Fibroblast of lung (primary cell): ENCODE data around the gene SAMD8. TPM values are rescaled to one million over a fixed set of nuclear protein-coding genes. Genes with fewer than 3 reads are reported as not detected.
"Not testable (repeated sequence)": the region's sequence is repeated elsewhere in the genome, so short reads cannot be mapped to it uniquely, and the experiment has no call there.

Source experiments
- DNase-seq, 2 donors: peaks; one replicate each; pipeline versions ENCODE4 v3.0.0 to v3.0.0-alpha.2; 2010; ENCODE audit warnings: low read depth in 2 of 2
- H2AFZ ChIP-seq: 2 replicates; pipeline ENCODE4 v1.5.1; 2012; ENCODE audit warnings: low read length, control low read depth, inconsistent platforms
- H3K27ac ChIP-seq: 2 replicates; pipeline ENCODE4 v1.5.1; 2011; ENCODE audit warnings: low read length, control low read depth; ENCODE audit not compliant: insufficient read depth
- H3K27me3 ChIP-seq: 2 replicates; pipeline ENCODE4 v1.5.1; 2011; ENCODE audit warnings: mild to moderate bottlenecking, low read length; ENCODE audit not compliant: control insufficient read depth, insufficient read depth
- H3K36me3 ChIP-seq: 2 replicates; pipeline ENCODE4 v1.5.1; 2011; ENCODE audit warnings: low read length; ENCODE audit not compliant: control insufficient read depth, insufficient read depth
- H3K4me1 ChIP-seq: 2 replicates; pipeline ENCODE4 v1.5.1; 2011; ENCODE audit warnings: low read length; ENCODE audit not compliant: control insufficient read depth, insufficient read depth; ENCODE audit errors: extremely low read depth
- H3K4me2 ChIP-seq: 2 replicates; pipeline ENCODE4 v1.5.1; 2011; ENCODE audit warnings: low read length, control low read depth; ENCODE audit not compliant: insufficient read depth; ENCODE audit errors: extremely low read depth
- H3K4me3 ChIP-seq, 4 experiments: fragments of 200-600 bp in 1 of 4; sonication (generic) in 1 of 4; replicated peaks in 1 of 4; 2 replicates each; pipeline ENCODE4 v1.5.1; 2011 to 2016; ENCODE audit warnings: low read length in 4 of 4, low read depth in 3 of 4, mild to moderate bottlenecking in 3 of 4, control low read depth in 2 of 4, inconsistent platforms in 1 of 4, mixed read lengths in 1 of 4; ENCODE audit not compliant: insufficient read depth in 1 of 4; ENCODE audit errors: control extremely low read depth in 1 of 4
- H3K79me2 ChIP-seq: 2 replicates; pipeline ENCODE4 v1.5.1; 2012; ENCODE audit warnings: mild to moderate bottlenecking, low read length, inconsistent platforms; ENCODE audit not compliant: control insufficient read depth, insufficient read depth
- H3K9ac ChIP-seq: 2 replicates; pipeline ENCODE4 v1.5.1; 2011; ENCODE audit warnings: mild to moderate bottlenecking, low read length, control low read depth; ENCODE audit not compliant: insufficient read depth
- H3K9me3 ChIP-seq: 2 replicates; pipeline ENCODE4 v1.5.1; 2012; ENCODE audit warnings: low read depth, low read length; ENCODE audit not compliant: control insufficient read depth, insufficient read depth
- H4K20me1 ChIP-seq: 2 replicates; pipeline ENCODE4 v1.5.1; 2011; ENCODE audit warnings: low read length; ENCODE audit not compliant: control insufficient read depth, insufficient read depth; ENCODE audit errors: extremely low read depth
- EZH2 ChIP-seq: IDR thresholded peaks from 2 replicates; pipeline ENCODE4 v1.5.1; 2012; ENCODE audit warnings: low read length, control low read depth, mild to moderate bottlenecking; ENCODE audit errors: missing control alignments
- polyA plus RNA-seq, 2 donors: library from polyadenylated mRNA; depleted of rRNA in 1 of 2; stranded (reverse) in 1 of 2; unstranded in 1 of 2; fragments of >200 nt; gene quantifications; 2 replicates each; pipeline ENCODE4 v1.2.1, GENCODE V29; 2011 to 2012; ENCODE audit warnings: missing spikeins in 1 of 2
- total RNA-seq: library from RNA; depleted of rRNA; stranded (reverse); fragments of >200 nt; gene quantifications from 2 replicates; pipeline ENCODE4 v1.2.1, GENCODE V29; 2014
- TF ChIP-seq, protein P1 (sequence below), 2 donors: IDR thresholded peaks in 1 of 2; conservative IDR thresholded peaks in 1 of 2; 1 replicate in 1 of 2; 2 replicates in 1 of 2; pipeline ENCODE4 v1.5.1; 2011 to 2012; ENCODE audit warnings: low read length in 2 of 2, control low read depth in 1 of 2, inconsistent platforms in 1 of 2, low read depth in 1 of 2, mild to moderate bottlenecking in 1 of 2

The SAMD8 gene
- total and polyA plus RNA-seq, 2 donors (not counting 1 experiment from before 2014, with no cell fraction given): 32.5 to 51.5 TPM

- Histone ChIP-seq H3K4me1 (peaks cover 11% of the 10 kb centered on the region), H3K27me3 (no peaks in the 10 kb centered on the region), H3K4me3 (peak overlapping the region; percentile 81 to 94 (median 88)), H3K9me3 (no peaks in the 10 kb centered on the region), H3K79me2 (peaks cover 46% of the 10 kb centered on the region), H3K9ac (peak overlapping the region; percentile 86), H3K4me2 (peak overlapping the region; percentile 86), H3K36me3 (peaks cover 6% of the 10 kb centered on the region), H4K20me1 (no peaks in the 10 kb centered on the region), H2AFZ (no peak overlapping the region), H3K27ac (peak overlapping the region; percentile 98)
- DNase-seq: peak; percentile 59 to 72
- TF ChIP-seq, protein P1, sequence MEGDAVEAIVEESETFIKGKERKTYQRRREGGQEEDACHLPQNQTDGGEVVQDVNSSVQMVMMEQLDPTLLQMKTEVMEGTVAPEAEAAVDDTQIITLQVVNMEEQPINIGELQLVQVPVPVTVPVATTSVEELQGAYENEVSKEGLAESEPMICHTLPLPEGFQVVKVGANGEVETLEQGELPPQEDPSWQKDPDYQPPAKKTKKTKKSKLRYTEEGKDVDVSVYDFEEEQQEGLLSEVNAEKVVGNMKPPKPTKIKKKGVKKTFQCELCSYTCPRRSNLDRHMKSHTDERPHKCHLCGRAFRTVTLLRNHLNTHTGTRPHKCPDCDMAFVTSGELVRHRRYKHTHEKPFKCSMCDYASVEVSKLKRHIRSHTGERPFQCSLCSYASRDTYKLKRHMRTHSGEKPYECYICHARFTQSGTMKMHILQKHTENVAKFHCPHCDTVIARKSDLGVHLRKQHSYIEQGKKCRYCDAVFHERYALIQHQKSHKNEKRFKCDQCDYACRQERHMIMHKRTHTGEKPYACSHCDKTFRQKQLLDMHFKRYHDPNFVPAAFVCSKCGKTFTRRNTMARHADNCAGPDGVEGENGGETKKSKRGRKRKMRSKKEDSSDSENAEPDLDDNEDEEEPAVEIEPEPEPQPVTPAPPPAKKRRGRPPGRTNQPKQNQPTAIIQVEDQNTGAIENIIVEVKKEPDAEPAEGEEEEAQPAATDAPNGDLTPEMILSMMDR (conservative IDR thresholded peaks at IDR 0.05 in 1 of 2, IDR thresholded peaks at IDR 0.05 in 1 of 2; ENCODE audit: low read depth in 1 of 2, low read length in 2 of 2): no peak
- TF ChIP-seq EZH2: no peak
These were observed 99.7 kb downstream of the SAMD8 start for GRCh38 chr10:75211007-75211691.

- Histone ChIP-seq H2AFZ (no peak overlapping the region), H4K20me1 (no peaks in the 10 kb centered on the region), H3K36me3 (peaks cover 8% of the 10 kb centered on the region), H3K4me3 (peak overlapping the region; percentile 14 to 94 (median 88)), H3K9ac (no peak overlapping the region), H3K9me3 (no peaks in the 10 kb centered on the region), H3K79me2 (peaks cover 58% of the 10 kb centered on the region), H3K27me3 (no peaks in the 10 kb centered on the region), H3K27ac (no peak overlapping the region), H3K4me2 (peak overlapping the region; percentile 86), H3K4me1 (peaks cover 11% of the 10 kb centered on the region)
- no peak for DNase-seq
- TF ChIP-seq, protein P1 (conservative IDR thresholded peaks at IDR 0.05 in 1 of 2, IDR thresholded peaks at IDR 0.05 in 1 of 2; ENCODE audit: low read depth in 1 of 2, low read length in 2 of 2): no peak
- no peak for TF ChIP-seq EZH2
These were observed 100.9 kb downstream of the SAMD8 start for GRCh38 chr10:75212343-75212742.

DNA sequence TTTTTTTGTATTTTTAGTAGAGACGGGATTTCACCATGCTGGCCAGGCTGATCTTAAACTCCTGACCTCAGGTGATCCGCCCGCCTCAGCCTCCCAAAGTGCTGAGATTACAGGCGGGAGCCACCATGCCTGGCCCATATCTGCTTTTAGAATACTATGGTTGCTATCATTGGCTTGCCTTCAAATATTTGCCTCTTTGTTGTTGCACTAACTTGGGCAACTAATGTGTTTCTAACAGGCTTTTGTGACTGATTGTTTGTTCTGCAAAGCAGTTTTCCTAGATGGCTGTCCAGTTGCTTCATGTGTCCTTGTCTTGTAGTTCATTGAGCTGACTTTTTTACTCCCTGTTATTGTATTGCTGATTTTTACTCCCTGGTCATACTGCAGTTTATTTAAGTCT, 108.8 kb downstream of the SAMD8 start:
- Histone ChIP-seq H3K36me3 (peaks cover 16% of the 10 kb centered on the region), H3K4me1 (peaks cover 12% of the 10 kb centered on the region), H3K4me2 (no peak overlapping the region), H3K27ac (no peak overlapping the region), H4K20me1 (no peaks in the 10 kb centered on the region), H3K4me3 (no peak overlapping the region), H3K79me2 (peaks cover 73% of the 10 kb centered on the region), H3K27me3 (no peaks in the 10 kb centered on the region), H3K9ac (no peak overlapping the region), H2AFZ (no peak overlapping the region), H3K9me3 (no peaks in the 10 kb centered on the region)
- TF ChIP-seq EZH2: no peak
- TF ChIP-seq, protein P1 (conservative IDR thresholded peaks at IDR 0.05 in 1 of 2, IDR thresholded peaks at IDR 0.05 in 1 of 2; ENCODE audit: low read depth in 1 of 2, low read length in 2 of 2): no peak
- no peak for DNase-seq

DNA sequence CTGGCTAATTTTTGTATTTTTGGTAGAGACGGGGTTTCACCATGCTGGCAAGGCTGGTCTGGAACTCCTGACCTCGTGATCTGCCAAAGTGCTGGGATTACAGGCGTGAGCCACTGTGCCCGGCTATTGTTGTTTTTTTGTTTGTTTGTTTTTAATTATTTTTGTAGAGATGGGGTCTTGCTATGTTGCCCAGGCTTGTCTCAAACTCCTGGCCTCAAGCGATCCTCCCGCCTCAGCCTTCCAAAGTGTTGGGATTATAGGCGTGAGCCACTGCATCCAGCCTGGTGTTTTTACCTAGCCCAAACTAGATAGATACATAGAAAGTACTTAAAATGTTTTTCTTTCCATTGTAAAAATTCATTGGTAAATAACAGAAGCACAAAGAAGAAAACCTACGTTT, 110.0 kb downstream of the SAMD8 start:
- peaks cover 69% of the 10 kb centered on the region for H3K79me2 ChIP-seq
- H3K4me3 ChIP-seq, H3K4me2 ChIP-seq, DNase-seq, H2AFZ ChIP-seq, H4K20me1 ChIP-seq, H3K27ac ChIP-seq, H3K9ac ChIP-seq, H3K9me3 ChIP-seq, H3K27me3 ChIP-seq: not testable (repeated sequence)
- H3K4me1 ChIP-seq: peaks cover 18% of the 10 kb centered on the region
- peaks cover 17% of the 10 kb centered on the region for H3K36me3 ChIP-seq
